Stimulated activated CD8-positive, alpha-beta memory T cell treated with anti-CD3 and anti-CD28 coated beads, Interleukin-4, amount 100 ng/mL, for 1 hour (primary cell): ENCODE measurements around the gene DDN.
A peak's percentile ranks its signal among the peaks of the same experiment; 100 is the strongest.

Experiments
- DNase-seq, 2 donors: peaks; one replicate each; pipeline ENCODE4 v3.0.0-alpha.2; 2020; ENCODE audit warnings: low read depth in 2 of 2, low spot score in 1 of 2

DDN gene

GRCh38 chr12:48999371-49000131 lies at the start of gene DDN:
TSS of gene DDN (minus strand) at chr12:48999375. CDS start at chr12:48999287, 88 bp downstream.
- DNase-seq = no peak

GRCh38 chr12:49048953-49049352 lies 49.8 kb upstream of the DDN start:
- no peak for DNase-seq

GRCh38 chr12:49046129-49046895 lies 47.1 kb upstream of the DDN start:
- no peak for DNase-seq

- no peak for DNase-seq
Observed at GRCh38 chr12:49044660-49045059, 45.5 kb upstream of the DDN start.

DNA sequence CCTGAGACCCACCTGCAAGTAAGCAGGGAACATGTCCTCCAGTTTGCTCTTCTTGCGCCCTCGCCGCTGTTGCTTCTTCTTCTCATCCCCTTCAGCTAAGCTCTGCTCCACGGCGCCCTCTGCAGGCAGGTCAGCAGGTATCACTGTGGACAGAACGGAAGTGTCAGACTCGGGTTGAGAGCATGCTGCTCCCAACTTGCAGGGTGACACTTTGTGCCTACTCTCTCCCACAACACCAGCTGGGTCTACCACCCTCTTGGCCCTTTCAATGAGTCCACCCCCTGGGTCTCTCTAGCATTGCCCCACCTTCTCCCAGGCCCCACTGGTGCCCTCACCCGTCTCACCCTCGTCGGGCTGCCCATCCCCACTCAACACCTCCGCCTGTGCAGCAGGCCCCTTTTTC lies 44.7 kb upstream of the DDN start:
- DNase-seq = peak; percentile 61 to 69

- no peak for DNase-seq
Observed at GRCh38 chr12:49043241-49043640, 44.1 kb upstream of the DDN start.

- DNase-seq = no peak
Observed at GRCh38 chr12:49041881-49042484, 42.8 kb upstream of the DDN start.

DNA sequence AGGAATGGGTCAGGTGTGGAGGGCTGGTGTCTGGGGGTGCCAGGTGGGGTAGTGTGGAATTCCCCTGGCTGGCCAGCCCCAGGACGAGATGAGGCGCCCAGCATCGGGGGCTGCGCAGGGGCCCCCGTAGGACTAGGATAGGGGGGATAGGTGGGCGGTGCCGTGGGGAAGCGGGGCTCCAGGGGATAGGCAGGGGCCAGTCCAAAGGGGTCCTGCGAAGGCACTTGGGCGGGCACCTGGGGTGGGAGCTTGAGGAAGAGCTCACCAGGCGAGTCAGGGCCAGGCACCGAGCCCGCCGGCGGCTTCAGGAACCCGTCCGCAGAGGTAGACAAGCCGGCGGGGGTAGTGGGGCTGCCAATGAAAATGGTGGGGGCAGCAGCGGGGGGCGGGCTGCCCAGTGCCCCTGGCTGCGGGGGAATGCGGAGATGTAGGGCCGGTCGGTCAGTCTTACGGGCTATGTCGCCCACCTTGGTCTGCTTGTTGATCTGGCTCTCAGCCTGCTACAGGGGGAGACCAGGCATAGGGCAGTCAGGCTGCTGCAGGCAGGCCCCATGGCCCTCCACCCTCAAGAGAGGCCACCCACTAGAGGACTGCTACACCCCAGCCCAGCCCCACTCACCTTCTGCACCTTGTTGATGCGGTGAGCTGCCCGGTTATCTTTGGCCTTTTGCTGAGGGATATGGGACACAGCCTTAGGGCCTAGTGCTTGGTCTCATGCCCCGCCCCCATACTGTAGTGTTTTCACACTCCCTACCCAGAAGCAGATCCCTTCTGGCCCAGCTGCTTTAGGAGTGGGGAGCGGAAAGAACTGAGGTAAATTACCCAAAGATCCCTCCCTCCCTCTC lies 42.1 kb upstream of the DDN start:
- DNase-seq = no peak

DNA sequence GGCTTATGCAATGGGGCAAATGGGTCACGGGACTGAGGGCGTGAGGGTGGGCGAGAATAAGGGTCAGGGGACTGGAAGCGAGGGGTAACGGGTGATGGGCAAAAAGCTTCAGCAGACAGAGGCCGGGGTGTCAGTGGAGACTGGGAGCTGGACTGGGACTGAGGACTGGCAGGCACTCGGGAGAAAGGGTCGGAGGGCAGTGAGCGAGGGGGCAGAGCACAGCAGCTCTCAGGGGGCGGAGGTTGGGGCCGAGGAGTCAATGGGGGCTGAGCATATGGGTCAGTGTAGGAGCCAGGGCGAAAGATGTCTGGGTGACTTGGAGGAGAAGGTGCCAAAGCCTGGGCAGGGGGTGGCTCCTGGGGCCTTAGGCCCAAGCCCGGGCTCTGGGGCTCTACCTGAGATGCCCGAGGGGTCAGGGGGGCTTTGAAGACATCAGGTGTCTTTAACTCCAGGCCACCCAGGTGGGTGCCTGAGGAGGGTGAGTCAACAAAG lies 41.2 kb upstream of the DDN start:
- no peak for DNase-seq

- DNase-seq = no peak
Observed at GRCh38 chr12:49039421-49040363, 40.5 kb upstream of the DDN start.

GRCh38 chr12:49038291-49038955 lies 39.2 kb upstream of the DDN start:
- no peak for DNase-seq

GRCh38 chr12:49037947-49038237 lies 38.7 kb upstream of the DDN start:
- no peak for DNase-seq

DNA sequence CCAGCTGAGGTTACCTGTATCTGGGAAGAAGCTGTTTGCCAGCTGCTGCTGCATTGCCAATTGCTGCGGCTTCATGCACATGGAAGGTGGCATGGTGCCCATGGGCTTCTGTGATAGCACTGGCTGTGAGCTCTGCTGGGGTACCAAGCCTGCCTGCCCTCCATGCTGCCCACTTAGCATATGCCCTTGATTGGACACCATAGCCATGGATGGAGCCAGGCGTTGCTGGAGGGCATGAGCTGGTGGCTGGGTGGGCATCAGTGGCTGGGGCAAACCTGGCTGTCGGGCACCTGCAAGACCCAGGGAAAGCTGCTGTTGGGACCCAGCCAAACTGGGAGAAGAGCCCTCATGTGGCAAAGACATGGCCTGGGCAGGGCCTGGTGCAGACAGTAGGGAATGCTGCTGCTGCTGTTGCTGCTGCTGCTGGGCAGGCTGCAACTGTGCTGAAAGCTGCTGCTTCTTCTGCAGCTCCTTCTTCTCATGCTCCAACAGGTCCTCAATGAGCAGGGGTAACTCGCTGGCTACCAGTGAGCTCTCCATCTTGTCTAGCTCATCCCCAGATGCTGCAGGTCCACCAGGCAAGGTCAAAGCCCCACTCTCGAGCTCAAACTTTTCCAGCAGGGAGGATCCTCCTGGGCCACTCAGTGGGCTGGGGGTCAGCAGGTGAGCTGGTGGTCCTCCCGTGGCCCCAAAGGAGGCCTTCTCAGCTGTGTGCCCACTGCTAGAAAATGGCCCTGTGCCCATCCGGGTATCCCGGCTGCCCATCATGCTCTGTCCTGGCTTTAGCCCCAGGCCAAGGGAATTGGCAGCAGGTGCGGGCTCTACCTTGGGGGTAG lies 38.2 kb upstream of the DDN start:
- no peak for DNase-seq

DNA sequence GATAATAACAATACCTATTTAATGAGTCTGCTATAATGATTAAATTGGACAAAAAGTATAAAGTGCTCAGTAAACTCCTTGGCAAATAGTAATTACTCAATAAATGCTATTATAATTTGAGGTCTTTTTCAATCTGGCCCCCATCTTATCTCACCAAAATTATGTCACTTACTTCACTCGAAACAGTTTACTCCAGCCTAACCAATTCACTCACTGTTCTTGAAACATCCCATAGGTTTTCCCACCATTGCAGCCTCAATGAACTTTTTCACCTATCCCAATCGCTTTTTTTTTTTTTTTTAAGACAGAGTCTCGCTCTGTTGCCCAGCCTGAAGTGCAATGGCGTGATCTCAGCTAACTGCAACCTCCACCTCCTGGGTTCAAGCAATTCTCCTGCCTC lies 36.9 kb upstream of the DDN start:
- no peak for DNase-seq

DNA sequence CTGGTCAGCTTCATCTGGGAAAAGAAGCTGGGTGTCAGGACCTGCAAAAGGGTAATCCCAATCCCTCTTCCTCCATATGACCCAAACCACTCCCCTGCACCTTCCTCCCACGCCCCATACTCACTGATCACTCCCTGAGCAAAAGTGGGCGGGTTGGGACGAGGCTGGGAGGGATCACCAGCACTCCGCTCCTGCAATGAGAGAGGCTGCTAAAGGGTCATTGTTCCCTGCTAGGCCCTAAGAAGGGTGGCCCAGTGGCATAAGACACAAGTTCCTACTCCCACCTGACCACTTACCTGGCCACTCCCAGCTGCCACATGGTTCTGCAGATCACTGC lies 35.1 kb upstream of the DDN start:
- no peak for DNase-seq

DNA sequence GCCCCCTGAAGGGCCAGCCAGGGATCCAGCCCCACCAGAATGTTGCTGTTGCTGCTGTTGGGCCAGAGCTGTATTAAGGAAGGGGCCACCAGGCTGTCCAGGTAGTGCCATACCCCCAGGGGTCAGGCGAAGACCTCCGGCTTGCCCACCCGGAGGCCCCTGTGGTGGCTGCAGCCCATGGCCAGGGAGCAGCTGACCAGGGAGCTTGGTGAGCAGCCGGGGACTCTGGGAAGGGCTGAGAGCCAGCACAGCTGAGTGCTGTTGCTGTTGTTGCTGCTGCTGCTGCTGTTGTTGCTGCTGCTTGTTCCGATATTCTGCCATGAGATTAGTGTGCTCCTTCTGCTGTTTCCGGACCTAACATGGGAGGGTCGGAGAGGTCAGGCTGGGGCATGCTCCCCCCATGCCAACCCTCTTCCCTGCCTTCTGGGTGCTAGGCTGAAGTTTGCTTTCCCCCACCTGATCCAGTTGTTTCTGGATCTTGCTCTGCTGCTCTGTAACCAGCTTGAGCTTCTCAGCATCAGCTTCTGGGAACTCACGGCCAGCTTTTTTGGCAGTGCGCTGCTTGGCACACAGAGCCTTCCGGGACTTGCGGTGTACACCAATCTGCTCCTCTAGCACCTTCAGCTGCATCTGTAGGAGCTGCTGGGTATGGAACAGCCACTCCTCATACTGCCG lies 34.6 kb upstream of the DDN start:
- no peak for DNase-seq

DNA sequence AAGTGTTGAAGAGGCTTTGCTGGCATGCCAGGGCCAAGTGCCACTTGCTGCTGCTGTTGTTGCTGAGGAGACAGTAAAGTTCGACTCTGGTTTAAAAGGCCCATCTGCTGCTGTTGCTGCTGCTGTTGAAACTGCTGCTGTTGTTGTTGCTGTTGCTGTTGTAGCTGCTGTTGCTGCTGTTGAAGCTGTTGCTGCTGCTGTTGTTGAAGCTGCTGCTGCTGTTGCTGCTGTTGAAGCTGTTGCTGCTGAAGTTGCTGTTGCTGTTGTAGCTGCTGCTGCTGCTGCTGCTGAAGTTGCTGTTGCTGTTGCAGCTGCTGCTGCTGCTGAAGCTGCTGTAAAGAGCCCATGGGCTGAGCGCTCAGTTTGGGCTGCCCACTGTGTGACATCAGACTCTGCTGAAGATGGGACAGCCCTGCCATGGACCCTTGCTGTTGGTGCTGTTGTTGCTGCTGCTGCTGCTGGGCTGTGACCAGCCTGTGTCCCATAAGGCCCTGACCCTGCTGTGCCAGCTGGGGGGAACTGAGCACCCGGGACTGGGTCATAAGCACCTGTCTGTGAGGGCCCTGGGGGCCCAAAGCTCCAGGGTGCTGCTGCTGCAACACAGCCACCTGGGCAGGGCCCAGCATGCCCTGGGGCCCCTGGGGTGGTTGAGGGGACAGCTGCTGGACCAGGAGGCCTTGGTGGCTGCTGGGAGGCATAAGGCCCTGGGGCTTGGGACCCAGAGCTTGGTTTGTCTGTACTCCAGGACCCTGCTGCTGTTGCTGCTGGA lies 33.7 kb upstream of the DDN start:
- DNase-seq = no peak

DNA sequence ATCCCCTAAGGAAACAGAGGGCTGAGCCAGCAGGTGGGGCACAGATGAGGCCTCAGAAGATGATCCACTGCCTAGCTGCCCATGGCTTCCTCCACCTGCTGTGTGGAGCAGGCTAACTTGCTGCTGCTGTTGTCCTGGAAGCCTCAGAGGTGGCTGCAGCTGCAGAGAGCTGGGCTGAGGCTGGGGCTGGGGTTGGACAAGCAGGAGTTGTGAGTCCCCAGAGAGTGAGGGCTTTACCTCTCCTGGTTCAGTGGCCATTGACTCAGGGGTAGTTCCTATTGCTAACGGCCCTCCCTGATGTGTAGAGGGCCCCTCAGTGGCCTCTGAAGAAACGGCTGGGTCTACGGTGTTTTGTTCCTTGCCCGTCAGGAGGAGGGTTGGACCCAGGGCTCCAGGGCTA lies 33.1 kb upstream of the DDN start:
- no peak for DNase-seq
